ENCODE measurements around the gene SLC1A3.

Gene SLC1A3

DNA sequence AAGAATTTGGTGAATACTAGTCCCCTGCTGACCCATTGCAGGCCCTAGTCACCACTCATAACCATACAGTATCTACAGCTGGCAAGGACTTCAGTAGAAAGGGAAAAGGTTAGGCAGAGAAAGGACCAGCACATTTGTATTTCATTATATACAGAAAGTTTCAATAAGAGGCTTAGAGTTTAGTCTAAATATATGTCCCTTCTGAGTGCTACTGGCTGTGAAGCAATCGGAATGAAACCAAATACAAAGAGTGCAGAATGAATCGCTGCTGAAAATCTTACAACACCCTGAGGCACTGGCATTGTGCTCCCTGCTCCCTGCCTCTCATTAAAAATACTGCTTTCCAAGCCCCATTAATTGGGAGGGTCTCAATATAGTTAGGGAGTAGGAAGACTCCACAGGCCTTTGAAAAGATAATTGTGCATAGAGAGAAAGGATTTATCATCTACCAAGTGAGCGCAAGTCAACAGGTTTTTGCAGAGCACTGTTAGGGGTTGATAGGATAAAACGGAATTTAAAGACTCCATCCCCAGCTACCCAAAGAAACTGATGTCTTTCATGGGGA is 110.8 kb downstream of the SLC1A3 start:
- TF ChIP-seq, protein P1, sequence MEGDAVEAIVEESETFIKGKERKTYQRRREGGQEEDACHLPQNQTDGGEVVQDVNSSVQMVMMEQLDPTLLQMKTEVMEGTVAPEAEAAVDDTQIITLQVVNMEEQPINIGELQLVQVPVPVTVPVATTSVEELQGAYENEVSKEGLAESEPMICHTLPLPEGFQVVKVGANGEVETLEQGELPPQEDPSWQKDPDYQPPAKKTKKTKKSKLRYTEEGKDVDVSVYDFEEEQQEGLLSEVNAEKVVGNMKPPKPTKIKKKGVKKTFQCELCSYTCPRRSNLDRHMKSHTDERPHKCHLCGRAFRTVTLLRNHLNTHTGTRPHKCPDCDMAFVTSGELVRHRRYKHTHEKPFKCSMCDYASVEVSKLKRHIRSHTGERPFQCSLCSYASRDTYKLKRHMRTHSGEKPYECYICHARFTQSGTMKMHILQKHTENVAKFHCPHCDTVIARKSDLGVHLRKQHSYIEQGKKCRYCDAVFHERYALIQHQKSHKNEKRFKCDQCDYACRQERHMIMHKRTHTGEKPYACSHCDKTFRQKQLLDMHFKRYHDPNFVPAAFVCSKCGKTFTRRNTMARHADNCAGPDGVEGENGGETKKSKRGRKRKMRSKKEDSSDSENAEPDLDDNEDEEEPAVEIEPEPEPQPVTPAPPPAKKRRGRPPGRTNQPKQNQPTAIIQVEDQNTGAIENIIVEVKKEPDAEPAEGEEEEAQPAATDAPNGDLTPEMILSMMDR (IDR thresholded peaks at IDR 0.05; ENCODE audit: insufficient read depth, low read depth, low read length, missing control alignments) = no peak
- no peak overlapping the region for H3K4me3 ChIP-seq (ENCODE audit: low read depth, low read length)
- DNase-seq (ENCODE audit: low read depth) = no peak

DNA sequence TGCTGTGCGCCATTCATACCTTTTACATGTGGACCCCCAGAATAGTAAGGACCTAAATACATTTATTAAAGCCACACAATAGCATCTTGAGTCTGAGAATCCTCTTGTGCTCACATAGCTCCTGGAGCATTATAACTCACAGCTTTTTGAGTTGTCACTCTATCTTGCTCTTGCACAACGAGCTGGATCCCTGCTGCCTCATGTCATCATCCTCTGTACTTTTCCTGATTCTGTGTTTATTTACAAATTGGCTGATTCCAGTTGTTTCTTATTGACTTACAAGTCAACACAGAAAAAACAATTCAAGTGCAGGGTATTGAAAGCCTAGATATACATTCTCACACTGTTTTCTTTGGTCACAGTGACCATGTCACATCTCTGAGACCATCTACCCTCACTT is 112.9 kb downstream of the SLC1A3 start:
- DNase-seq (ENCODE audit: low read depth) = no peak
- TF ChIP-seq, protein P1 (IDR thresholded peaks at IDR 0.05; ENCODE audit: insufficient read depth, low read depth, low read length, missing control alignments) = no peak
- H3K4me3 ChIP-seq (ENCODE audit: low read depth, low read length) = no peak overlapping the region

DNA sequence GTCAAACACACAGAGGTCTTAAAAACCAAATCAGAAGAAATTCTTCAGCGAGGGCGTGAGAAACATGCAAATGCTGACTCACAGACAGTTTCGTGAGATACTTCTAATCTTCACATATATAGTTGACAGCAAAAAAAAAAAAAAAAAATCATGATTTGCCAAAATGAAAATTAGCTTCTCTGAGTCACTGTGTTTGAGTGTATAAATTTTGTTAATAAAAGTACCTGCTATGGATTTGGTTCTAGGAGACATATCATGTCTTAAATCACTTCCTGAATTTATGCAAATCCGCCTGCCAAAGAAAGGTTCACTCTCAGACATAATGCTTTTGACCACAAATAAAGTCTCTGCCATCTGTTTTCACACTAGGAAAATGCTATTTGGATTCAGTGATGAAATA is 114.3 kb downstream of the SLC1A3 start:
- H3K4me3 ChIP-seq (ENCODE audit: low read depth, low read length) = peak overlapping the region; percentile 38
- DNase-seq (ENCODE audit: low read depth) = peak; percentile 79
- TF ChIP-seq, protein P1 (IDR thresholded peaks at IDR 0.05; ENCODE audit: insufficient read depth, low read depth, low read length, missing control alignments) = no peak

DNA sequence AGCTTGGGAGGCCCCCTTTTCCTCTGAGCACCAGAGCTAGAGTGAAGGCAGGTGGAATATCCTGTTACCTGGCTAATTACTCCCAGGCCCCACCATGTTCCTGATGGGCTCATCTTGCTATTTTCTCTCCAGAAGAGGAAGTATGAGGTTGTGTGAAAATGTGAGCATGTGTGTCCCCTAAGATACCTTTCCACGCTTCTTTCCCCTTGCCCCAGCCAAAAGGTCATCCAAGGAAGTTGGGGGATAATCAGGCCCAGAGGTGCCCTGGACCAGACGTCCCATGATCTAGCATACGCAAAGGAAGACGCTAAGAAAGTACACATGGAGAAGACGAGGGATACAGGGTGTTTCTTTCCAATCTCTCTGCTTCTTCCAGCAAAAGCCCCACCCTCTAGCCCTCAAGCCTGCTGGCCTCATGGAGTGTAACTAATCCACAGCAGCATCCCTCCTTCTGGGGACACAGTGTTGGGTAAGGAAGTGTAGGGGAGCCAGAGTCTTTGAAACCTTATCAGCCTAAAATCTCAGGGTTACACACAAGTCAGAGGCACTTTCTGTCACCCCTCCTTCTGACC is 115.3 kb downstream of the SLC1A3 start:
- peak overlapping the region; percentile 86 for H3K4me3 ChIP-seq (ENCODE audit: low read depth, low read length)
- DNase-seq (ENCODE audit: low read depth) = no peak
- TF ChIP-seq, protein P1 (IDR thresholded peaks at IDR 0.05; ENCODE audit: insufficient read depth, low read depth, low read length, missing control alignments) = no peak

DNA sequence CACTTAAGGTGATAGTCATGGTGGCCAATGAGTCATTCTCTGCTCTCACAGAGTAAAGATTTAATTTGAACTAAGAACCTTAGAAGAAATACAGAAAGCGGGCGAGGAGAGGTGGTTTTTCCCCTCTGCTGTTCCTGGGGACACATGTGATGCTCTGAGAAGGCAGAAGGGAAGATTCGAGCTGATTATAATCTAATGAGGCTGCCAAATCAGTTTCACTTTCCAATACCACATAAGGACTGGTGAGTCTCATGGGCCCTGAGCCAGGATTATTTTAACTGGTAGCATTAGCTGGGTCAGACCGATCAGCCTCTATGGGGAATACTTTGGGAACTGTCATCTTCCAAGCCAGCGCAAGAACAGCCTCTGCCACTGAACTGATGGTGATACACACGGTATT is 116.5 kb downstream of the SLC1A3 start:
- TF ChIP-seq, protein P1 (IDR thresholded peaks at IDR 0.05; ENCODE audit: insufficient read depth, low read depth, low read length, missing control alignments) = no peak
- peak overlapping the region; percentile 86 for H3K4me3 ChIP-seq (ENCODE audit: low read depth, low read length)
- peak; percentile 78 for DNase-seq (ENCODE audit: low read depth)

DNA sequence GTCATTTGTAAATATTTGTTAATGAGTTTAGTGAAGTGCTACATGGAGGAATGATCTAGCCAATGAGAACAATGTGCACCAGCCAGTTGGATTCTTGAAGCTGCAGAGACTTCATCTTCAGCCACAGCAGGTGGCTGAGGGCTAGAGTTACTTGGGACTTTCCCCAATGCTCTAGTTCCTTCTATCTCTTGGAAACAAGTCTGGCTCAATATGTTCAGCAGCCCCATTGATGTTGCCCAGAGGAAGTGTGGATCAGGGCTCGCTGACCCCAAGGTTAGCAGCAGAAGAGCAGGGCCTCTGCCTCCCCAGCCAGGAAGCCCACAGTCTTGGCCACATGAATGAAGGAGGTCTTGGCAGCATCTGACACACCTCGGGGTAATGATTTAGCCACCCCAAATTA is 117.5 kb downstream of the SLC1A3 start:
- H3K4me3 ChIP-seq (ENCODE audit: low read depth, low read length) = peak overlapping the region; percentile 86
- DNase-seq (ENCODE audit: low read depth) = peak; percentile 86

More for the DNA sequence above, 117.5 kb downstream of the SLC1A3 start:
- TF ChIP-seq, protein P1 (IDR thresholded peaks at IDR 0.05; ENCODE audit: insufficient read depth, low read depth, low read length, missing control alignments) = no peak
